ENCODE data around the gene ISCU.
A peak's percentile ranks its signal among the peaks of the same experiment; 100 is the strongest.

Gene ISCU

GRCh38 chr12:108559007-108559655 is 3.3 kb upstream of the ISCU start:
- DNase-seq (ENCODE audit: low read depth): no peak
- TF ChIP-seq, protein P1, sequence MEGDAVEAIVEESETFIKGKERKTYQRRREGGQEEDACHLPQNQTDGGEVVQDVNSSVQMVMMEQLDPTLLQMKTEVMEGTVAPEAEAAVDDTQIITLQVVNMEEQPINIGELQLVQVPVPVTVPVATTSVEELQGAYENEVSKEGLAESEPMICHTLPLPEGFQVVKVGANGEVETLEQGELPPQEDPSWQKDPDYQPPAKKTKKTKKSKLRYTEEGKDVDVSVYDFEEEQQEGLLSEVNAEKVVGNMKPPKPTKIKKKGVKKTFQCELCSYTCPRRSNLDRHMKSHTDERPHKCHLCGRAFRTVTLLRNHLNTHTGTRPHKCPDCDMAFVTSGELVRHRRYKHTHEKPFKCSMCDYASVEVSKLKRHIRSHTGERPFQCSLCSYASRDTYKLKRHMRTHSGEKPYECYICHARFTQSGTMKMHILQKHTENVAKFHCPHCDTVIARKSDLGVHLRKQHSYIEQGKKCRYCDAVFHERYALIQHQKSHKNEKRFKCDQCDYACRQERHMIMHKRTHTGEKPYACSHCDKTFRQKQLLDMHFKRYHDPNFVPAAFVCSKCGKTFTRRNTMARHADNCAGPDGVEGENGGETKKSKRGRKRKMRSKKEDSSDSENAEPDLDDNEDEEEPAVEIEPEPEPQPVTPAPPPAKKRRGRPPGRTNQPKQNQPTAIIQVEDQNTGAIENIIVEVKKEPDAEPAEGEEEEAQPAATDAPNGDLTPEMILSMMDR (IDR thresholded peaks at IDR 0.05; ENCODE audit: control insufficient read depth, insufficient read depth, low read depth, low read length, missing control alignments): no peak

GRCh38 chr12:108559748-108560147 is 2.6 kb upstream of the ISCU start:
- no peak for DNase-seq (ENCODE audit: low read depth)
- TF ChIP-seq, protein P1 (IDR thresholded peaks at IDR 0.05; ENCODE audit: control insufficient read depth, insufficient read depth, low read depth, low read length, missing control alignments): peak; percentile 4
- H3K4me3 ChIP-seq (ENCODE audit: control insufficient read depth, low read depth, low read length): peak overlapping the region; percentile 97

More at GRCh38 chr12:108559007-108559655, 3.3 kb upstream of the ISCU start:
- H3K4me3 ChIP-seq (ENCODE audit: control insufficient read depth, low read depth, low read length): peak overlapping the region; percentile 97

GRCh38 chr12:108560321-108560721 is 2.1 kb upstream of the ISCU start:
- H3K4me3 ChIP-seq (ENCODE audit: control insufficient read depth, low read depth, low read length): peak overlapping the region; percentile 97
- DNase-seq (ENCODE audit: low read depth): peak; percentile 50

DNA sequence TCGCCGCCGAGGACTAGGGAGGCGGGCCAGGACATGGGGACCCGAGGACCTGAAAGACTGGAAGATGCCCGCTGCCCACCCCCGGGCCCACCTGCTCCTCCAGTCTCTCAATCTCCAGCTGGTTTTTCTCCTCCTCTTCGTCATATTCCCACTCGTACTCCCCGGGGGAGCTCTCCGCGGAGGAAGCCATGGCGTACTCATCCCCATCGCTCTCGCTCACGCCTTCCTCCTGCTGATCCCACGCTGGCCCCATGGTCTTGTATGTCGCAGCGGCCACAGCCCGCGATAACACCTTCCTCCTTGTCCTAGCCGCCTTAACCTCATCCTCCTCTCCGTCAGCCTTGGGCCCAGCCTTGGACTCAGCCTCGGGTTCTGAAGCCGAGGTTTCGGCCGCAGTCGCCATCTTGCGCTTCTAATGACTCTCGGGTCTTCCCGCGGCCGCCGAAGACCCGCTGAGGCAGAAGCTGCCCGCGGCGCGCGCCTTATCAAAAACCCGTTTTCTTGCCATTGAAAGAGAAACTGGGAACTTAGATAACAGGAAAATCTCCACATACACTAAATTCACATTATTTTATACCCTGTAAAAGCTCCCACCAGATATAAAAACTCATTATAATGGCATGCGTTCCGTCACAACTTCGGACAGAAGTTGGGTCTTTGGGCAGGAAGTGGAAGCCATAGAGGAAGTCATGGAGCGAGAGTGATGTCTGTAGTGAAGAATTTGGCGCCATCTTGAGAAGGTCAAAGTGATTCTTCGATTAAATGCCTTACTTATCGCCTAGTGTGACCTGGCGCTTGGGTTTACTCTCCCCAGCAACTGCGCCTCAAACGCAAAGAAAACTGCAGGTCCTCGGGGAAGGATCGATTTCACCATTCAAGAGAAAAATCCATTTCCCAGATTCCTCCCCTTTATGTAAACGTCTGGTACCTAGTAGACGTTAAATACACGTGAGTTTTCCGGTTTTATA is 1.4 kb upstream of the ISCU start, which contains the start of gene SART3:
Gene SART3 (minus strand): TSS at position 422 of the 968 bp plus-strand sequence. CDS start 19 bp downstream, at position 403.
- TF ChIP-seq, protein P1 (IDR thresholded peaks at IDR 0.05; ENCODE audit: control insufficient read depth, insufficient read depth, low read depth, low read length, missing control alignments): no peak
- peak within 1 kb of the TSS; percentile 97 for H3K4me3 ChIP-seq (ENCODE audit: control insufficient read depth, low read depth, low read length)
- DNase-seq (ENCODE audit: low read depth): peak; percentile 58

More at GRCh38 chr12:108560321-108560721, 2.1 kb upstream of the ISCU start:
- TF ChIP-seq, protein P1 (IDR thresholded peaks at IDR 0.05; ENCODE audit: control insufficient read depth, insufficient read depth, low read depth, low read length, missing control alignments): no peak

GRCh38 chr12:108561852-108562347 is 496 bp upstream of the ISCU start:
- peak overlapping the region; percentile 97 for H3K4me3 ChIP-seq (ENCODE audit: control insufficient read depth, low read depth, low read length)
- TF ChIP-seq, protein P1 (IDR thresholded peaks at IDR 0.05; ENCODE audit: control insufficient read depth, insufficient read depth, low read depth, low read length, missing control alignments): no peak
- DNase-seq (ENCODE audit: low read depth): no peak

DNA sequence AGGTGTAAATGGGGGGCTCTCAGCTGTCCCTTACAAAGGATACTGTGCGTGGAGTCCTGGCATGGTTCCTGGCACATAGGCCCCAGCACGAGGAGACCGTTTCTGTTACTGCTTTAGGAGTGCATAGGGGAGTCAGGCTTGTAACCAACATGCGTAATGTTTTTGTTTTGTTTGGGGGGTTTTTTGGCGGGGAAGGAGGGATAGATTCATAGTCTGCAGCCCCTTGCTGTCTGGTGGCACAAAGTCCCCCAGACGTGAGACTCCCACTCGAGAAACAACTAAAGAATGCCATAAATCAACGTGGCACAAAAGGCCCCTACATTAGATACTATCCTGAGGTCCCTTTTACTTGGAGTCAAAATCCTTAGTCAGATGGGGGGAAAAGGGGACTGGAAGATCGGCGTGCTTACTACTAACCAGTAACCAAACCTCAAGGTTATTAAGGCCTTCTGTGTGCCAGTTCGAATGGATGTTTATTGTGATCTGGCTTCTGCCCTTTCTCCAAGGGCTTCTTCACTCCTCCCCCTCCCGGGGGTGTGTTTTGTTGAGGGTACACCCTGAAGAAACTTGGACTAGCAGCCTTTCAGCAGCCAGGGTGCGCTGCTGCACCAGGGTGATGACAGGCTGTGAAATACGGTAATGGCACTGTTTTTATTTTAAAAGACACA is 874 bp downstream of the ISCU start:
- DNase-seq (ENCODE audit: low read depth): peak; percentile 74
- TF ChIP-seq, protein P1 (IDR thresholded peaks at IDR 0.05; ENCODE audit: control insufficient read depth, insufficient read depth, low read depth, low read length, missing control alignments): peak; percentile 93
- H3K4me3 ChIP-seq (ENCODE audit: control insufficient read depth, low read depth, low read length): peak overlapping the region; percentile 96

Measured in AG09309 (cell line).